ENCODE results near the gene SPACA6. TPM values are rescaled to one million over a fixed set of nuclear protein-coding genes. Genes with fewer than 3 reads are reported as not detected.

SPACA6 gene
- total and polyA plus RNA-seq, 2 donors from 2014 or later, result 18.9 to 25.4 TPM

GRCh38 chr19:51702825-51703574 is 9.9 kb downstream of the SPACA6 start:
- peak overlapping the region; percentile 92 to 93 for H3K27ac ChIP-seq (ENCODE audit: low read depth in 2 of 2, low read length in 2 of 2)
- TF ChIP-seq CTCF (IDR thresholded peaks at IDR 0.05; ENCODE audit: borderline replicate concordance, extremely low read depth, insufficient read depth), result no peak
- DNase-seq, result peak; percentile 47 to 87 (median 63)
- intact Hi-C loops (cut with DNase I), result no loop called here
- H3K36me3 ChIP-seq (ENCODE audit: control insufficient read depth in 2 of 3, insufficient read depth in 3 of 3, low read length in 3 of 3), result peaks cover 11 to 19% (median 12%) of the 10 kb centered on the region in 3 donors
- H3K4me1 ChIP-seq (ENCODE audit: control insufficient read depth in 2 of 3, insufficient read depth in 2 of 3, low read depth in 1 of 3, low read length in 3 of 3), result peaks cover 0 to 14% (median 7%) of the 10 kb centered on the region in 3 donors
- peak overlapping the region in 1 of 3 donors; percentile 98 for H3K9ac ChIP-seq (ENCODE audit: low read length in 3 of 3)
- no peak for FAIRE-seq
- H3K27me3 ChIP-seq (ENCODE audit: control insufficient read depth, insufficient read depth, low read length), result no peaks in the 10 kb centered on the region
- H3K4me3 ChIP-seq (ENCODE audit: low read length in 3 of 3), result peak overlapping the region in 2 of 3 donors; percentile 16 to 91
- no peaks in the 10 kb centered on the region for H3K9me3 ChIP-seq (ENCODE audit: control insufficient read depth in 2 of 3, insufficient read depth in 1 of 3, low read length in 3 of 3)

DNA sequence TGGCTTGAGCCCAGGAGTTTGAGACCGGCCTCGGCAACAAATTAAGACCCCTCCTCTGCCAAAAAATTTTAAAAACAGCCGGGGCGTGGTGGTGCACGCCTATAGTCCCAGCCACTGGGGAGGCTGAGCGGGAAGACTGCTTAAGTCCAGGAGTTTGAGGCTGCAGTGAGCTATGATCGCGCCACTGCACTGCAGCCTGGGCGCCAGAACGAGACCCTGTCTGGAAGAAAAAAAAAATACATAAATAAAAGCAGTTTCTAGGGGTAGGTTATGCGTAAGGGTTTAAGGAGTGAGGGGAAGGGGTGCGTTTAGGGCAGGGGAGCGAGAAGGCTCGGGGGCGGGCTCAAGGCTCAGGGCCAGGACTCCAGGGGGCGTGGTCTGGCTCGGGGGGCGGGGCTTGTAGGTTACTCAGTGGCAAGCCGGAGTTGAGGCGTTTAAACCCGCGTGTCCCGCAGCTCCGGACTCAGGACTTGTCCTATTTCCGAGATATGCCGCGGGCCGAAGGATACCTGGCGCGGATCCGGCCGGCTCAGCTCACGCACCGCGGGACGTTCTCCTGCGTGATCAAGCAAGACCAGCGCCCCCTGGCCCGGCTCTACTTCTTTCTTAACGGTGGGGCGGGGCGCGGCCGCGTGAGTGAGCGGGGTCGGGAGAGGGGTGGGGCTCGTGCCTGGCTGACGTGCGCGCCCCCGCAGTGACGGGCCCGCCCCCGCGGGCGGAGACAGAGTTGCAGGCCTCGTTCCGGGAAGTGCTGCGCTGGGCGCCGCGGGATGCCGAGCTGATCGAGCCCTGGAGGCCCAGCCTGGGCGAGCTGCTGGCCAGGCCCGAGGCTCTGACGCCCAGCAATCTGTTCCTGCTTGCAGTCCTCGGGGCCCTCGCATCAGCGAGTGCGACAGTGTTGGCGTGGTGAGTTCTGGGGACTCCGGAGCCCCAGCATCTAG is 10.7 kb downstream of the SPACA6 start:
- Histone ChIP-seq H3K27ac (ENCODE audit: low read depth in 2 of 2, low read length in 2 of 2) (peak overlapping the region; percentile 92 to 93), H3K4me3 (ENCODE audit: low read length in 3 of 3) (peak overlapping the region; percentile 67 to 91 (median 80)), H3K4me1 (ENCODE audit: control insufficient read depth in 2 of 3, insufficient read depth in 2 of 3, low read depth in 1 of 3, low read length in 3 of 3) (peaks cover 0 to 14% (median 7%) of the 10 kb centered on the region in 3 donors), H3K27me3 (ENCODE audit: control insufficient read depth, insufficient read depth, low read length) (no peaks in the 10 kb centered on the region), H3K9ac (ENCODE audit: low read length in 3 of 3) (peak overlapping the region; percentile 11 to 98 (median 71)), H3K9me3 (ENCODE audit: control insufficient read depth in 2 of 3, insufficient read depth in 1 of 3, low read length in 3 of 3) (no peaks in the 10 kb centered on the region), H3K36me3 (ENCODE audit: control insufficient read depth in 2 of 3, insufficient read depth in 3 of 3, low read length in 3 of 3) (peaks cover 5 to 12% (median 8%) of the 10 kb centered on the region in 3 donors)
- DNase-seq (peak; percentile 96 to 99 (median 98)), FAIRE-seq (no peak)
- peak; percentile 26 for TF ChIP-seq CTCF (IDR thresholded peaks at IDR 0.05; ENCODE audit: borderline replicate concordance, extremely low read depth, insufficient read depth)
- intact Hi-C loops (cut with DNase I), result no loop called here

DNA sequence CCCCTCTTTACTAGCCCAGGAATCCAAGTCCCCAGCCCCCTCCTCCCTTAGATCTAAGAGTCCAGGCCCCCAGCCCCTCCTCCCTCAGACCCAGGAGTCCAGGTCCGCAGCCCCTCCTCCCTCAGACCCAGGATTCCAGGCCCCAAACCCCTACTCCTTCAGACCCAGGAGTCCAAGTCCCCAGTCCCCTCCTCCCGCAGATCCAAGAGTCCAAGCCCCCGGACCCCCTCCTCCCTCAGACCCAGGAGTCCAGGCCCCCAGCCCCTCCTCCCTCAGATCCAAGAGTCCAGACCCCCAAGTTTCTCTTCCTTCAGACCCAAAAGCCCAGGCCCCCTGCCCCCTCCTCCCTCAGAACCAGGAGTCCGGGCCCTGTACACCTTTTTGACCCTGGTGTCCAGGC is 11.5 kb downstream of the SPACA6 start:
- Histone ChIP-seq H3K9me3 (ENCODE audit: control insufficient read depth in 2 of 3, insufficient read depth in 1 of 3, low read length in 3 of 3) (no peaks in the 10 kb centered on the region), H3K27me3 (ENCODE audit: control insufficient read depth, insufficient read depth, low read length) (no peaks in the 10 kb centered on the region), H3K4me3 (ENCODE audit: low read length in 3 of 3) (peak overlapping the region; percentile 67 to 91 (median 80)), H3K27ac (ENCODE audit: low read depth in 2 of 2, low read length in 2 of 2) (peak overlapping the region; percentile 92 to 93), H3K9ac (ENCODE audit: low read length in 3 of 3) (peak overlapping the region; percentile 11 to 98 (median 71)), H3K36me3 (ENCODE audit: control insufficient read depth in 2 of 3, insufficient read depth in 3 of 3, low read length in 3 of 3) (peaks cover 2 to 7% (median 4%) of the 10 kb centered on the region in 3 donors), H3K4me1 (ENCODE audit: control insufficient read depth in 2 of 3, insufficient read depth in 2 of 3, low read depth in 1 of 3, low read length in 3 of 3) (peaks cover 0 to 14% (median 7%) of the 10 kb centered on the region in 3 donors)
- no peak for DNase-seq
- intact Hi-C loops (cut with DNase I), result no loop called here
- no peak for FAIRE-seq
- TF ChIP-seq CTCF (IDR thresholded peaks at IDR 0.05; ENCODE audit: borderline replicate concordance, extremely low read depth, insufficient read depth), result no peak

Data from kidney (tissue), 14 donors.